K562 (cell line): ENCODE measurements around the gene SLC52A1. TPM values are rescaled to one million over a fixed set of nuclear protein-coding genes. Genes with fewer than 3 reads are reported as not detected.

ENCODE experiments used
- CBX5 ChIP-seq: IDR thresholded peaks from 2 replicates; pipeline ENCODE4 v1.6.1; 2014; ENCODE audit warnings: low read depth, borderline replicate concordance
- CREM ChIP-seq: IDR thresholded peaks from 2 replicates; pipeline ENCODE4 v1.6.1; 2014; ENCODE audit warnings: antibody characterized with exemption, low read depth
- CTBP1 ChIP-seq: fragments of 450-650 bp; IDR thresholded peaks from 2 replicates; pipeline ENCODE4 v1.6.1; 2016; ENCODE audit warnings: borderline replicate concordance
- EHMT2 ChIP-seq: fragments of 450-650 bp; IDR thresholded peaks from 2 replicates; pipeline ENCODE4 v1.6.1; 2018; ENCODE audit warnings: antibody characterized with exemption
- FOXP1 ChIP-seq: sonication (generic); formaldehyde crosslinking; IDR thresholded peaks from 2 replicates; pipeline ENCODE4 v1.8.0; 2022; ENCODE audit warnings: mild to moderate bottlenecking, missing genetic modification reagents
- HDAC1 ChIP-seq, 2 experiments: fragments of 450-650 bp; IDR thresholded peaks; 2 replicates each; pipeline ENCODE4 v1.6.1; 2016 to 2017; ENCODE audit warnings: inconsistent platforms in 1 of 2, mild to moderate bottlenecking in 1 of 2, moderate library complexity in 1 of 2
- HMG20B ChIP-seq: fragments of 250-450 bp; sonication (Bioruptor Pico); IDR thresholded peaks from 2 replicates; pipeline ENCODE4 v1.5.0; 2021; ENCODE audit warnings: mild to moderate bottlenecking
- HNRNPK ChIP-seq: fragments of 200-400 bp; formaldehyde crosslinking; IDR thresholded peaks from one replicate; pipeline ENCODE4 v1.6.1; 2018; ENCODE audit warnings: mild to moderate bottlenecking, low read depth, low read length; ENCODE audit not compliant: poor library complexity, severe bottlenecking
- HSF4 ChIP-seq: fragments of 250-450 bp; sonication (Bioruptor Pico); IDR thresholded peaks from 2 replicates; pipeline ENCODE4 v2.1.2; 2022; ENCODE audit warnings: mild to moderate bottlenecking, moderate library complexity, borderline replicate concordance
- MIER1 ChIP-seq: fragments of 450-650 bp; IDR thresholded peaks from 2 replicates; pipeline ENCODE4 v1.6.1; 2016; ENCODE audit warnings: antibody characterized with exemption, mild to moderate bottlenecking, low read depth
- PCBP1 ChIP-seq: fragments of 200-400 bp; formaldehyde crosslinking; IDR thresholded peaks from 2 replicates; pipeline ENCODE4 v1.6.1; 2018; ENCODE audit warnings: mild to moderate bottlenecking, low read depth, low read length; ENCODE audit not compliant: poor library complexity, severe bottlenecking
- POLR2G ChIP-seq: fragments of 200-400 bp; formaldehyde crosslinking; IDR thresholded peaks from 2 replicates; pipeline ENCODE4 v1.6.1; 2017; ENCODE audit warnings: low read depth, mild to moderate bottlenecking, antibody characterized with exemption, low read length, moderate library complexity
- POLR2H ChIP-seq: IDR thresholded peaks from 2 replicates; pipeline ENCODE4 v1.6.1; 2016; ENCODE audit warnings: missing genetic modification characterization, low read depth, mild to moderate bottlenecking, control low read depth, missing compliant biosample characterization, moderate library complexity
- PRDM10 ChIP-seq: fragments of 450-650 bp; IDR thresholded peaks from 2 replicates; pipeline ENCODE4 v1.6.1; 2018; ENCODE audit not compliant: partially characterized antibody
- SIN3A ChIP-seq, 2 experiments: fragments of 150-350 bp in 1 of 2; IDR thresholded peaks; 2 replicates each; pipeline ENCODE4 v1.6.1; 2011 to 2016; ENCODE audit warnings: borderline replicate concordance in 2 of 2, low read depth in 2 of 2, low read length in 2 of 2, mild to moderate bottlenecking in 2 of 2, moderate library complexity in 2 of 2; ENCODE audit not compliant: control insufficient read depth in 1 of 2
- SMARCA4 ChIP-seq: fragments of 450-650 bp; IDR thresholded peaks from 2 replicates; pipeline ENCODE4 v1.6.1; 2016
- TFAP4 ChIP-seq: sonication (generic); formaldehyde crosslinking; IDR thresholded peaks from 2 replicates; pipeline ENCODE4 v1.8.0; 2022; ENCODE audit warnings: missing genetic modification reagents, mild to moderate bottlenecking, moderate library complexity, borderline replicate concordance
- U2AF1 ChIP-seq: fragments of 200-400 bp; formaldehyde crosslinking; optimal IDR thresholded peaks from 2 replicates; pipeline ENCODE3; 2017; ENCODE audit warnings: mild to moderate bottlenecking, low read depth, low read length, moderate library complexity
- ZNF217 ChIP-seq: sonication (generic); formaldehyde crosslinking; IDR thresholded peaks from 2 replicates; pipeline ENCODE4 v1.8.0; 2022; ENCODE audit warnings: mild to moderate bottlenecking, missing genetic modification reagents
- polyA plus RNA-seq, 8 experiments: library from polyadenylated mRNA; depleted of rRNA in 4 of 8; stranded (reverse) in 5 of 8; unstranded in 3 of 8; fragments of >200 nt; fragmentation: Nextera tagmentation in 2 of 8; fragmentation: Illumina TruSeq in 1 of 8; extraction: Ambion mirVana in 2 of 8; extraction: Trizol in 1 of 8; gene quantifications; 2 replicates each; pipeline versions ENCODE4 v1.2.1 to v1.2.3, GENCODE V29; 2011 to 2014; ENCODE audit warnings: inconsistent platforms in 1 of 8, missing spikeins in 1 of 8
- total RNA-seq, 7 experiments: library from RNA; depleted of rRNA in 6 of 7; stranded (reverse); fragments of >200 nt in 6 of 7; fragmentation: Illumina TruSeq in 2 of 7; extraction: Trizol in 2 of 7; gene quantifications; 2 replicates each; pipeline versions ENCODE4 v1.2.1 to v1.2.3, GENCODE V29; 2011 to 2021; ENCODE audit warnings: low replicate concordance in 1 of 7
- TF ChIP-seq, protein P1 (sequence below): conservative IDR thresholded peaks from 2 replicates; pipeline ENCODE4 v1.6.1; 2011; ENCODE audit warnings: low read depth, mild to moderate bottlenecking, low read length; ENCODE audit not compliant: control insufficient read depth
- TF ChIP-seq, protein P2 (sequence below): fragments of 250-450 bp; sonication (Bioruptor Pico); IDR thresholded peaks from 2 replicates; pipeline ENCODE4 v1.4.0; 2020; ENCODE audit warnings: mild to moderate bottlenecking

Gene SLC52A1
- total and polyA plus RNA-seq, 9 of the 15 experiments (the other 6 are each of a cell fraction or from before 2014, with no cell fraction given): 0.04 TPM; not detected in 8

- TF ChIP-seq SIN3A (IDR thresholded peaks at IDR 0.05; ENCODE audit: borderline replicate concordance in 2 of 2, control insufficient read depth in 1 of 2, low read depth in 2 of 2, low read length in 2 of 2) (peak in 1 of 2 experiments; percentile 81; a peak in 1 of 4 replicates), EHMT2 (no peak), TFAP4 (CRISPR knock-in tag) (peak; percentile 90), PRDM10 (peak; percentile 42), CBX5 (no peak), HSF4 (CRISPR knock-in tag) (no peak), ZNF217 (CRISPR knock-in tag) (no peak), HNRNPK (no peak), SMARCA4 (no peak), POLR2H (no peak), HMG20B (CRISPR knock-in tag) (no peak), FOXP1 (CRISPR knock-in tag) (no peak), CREM (peak; percentile 8; the same call in 1 of the 2 replicates), CTBP1 (peak; percentile 65), HDAC1 (IDR thresholded peaks at IDR 0.05) (0 out of 4 replicates have a peak, but pooled peaks of 1 of the 2 experiments have one; percentile 32), PCBP1 (peak; percentile 43), POLR2G (peak; percentile 85), MIER1 (no peak), U2AF1 (peak; percentile 40)
- TF ChIP-seq, protein P1, sequence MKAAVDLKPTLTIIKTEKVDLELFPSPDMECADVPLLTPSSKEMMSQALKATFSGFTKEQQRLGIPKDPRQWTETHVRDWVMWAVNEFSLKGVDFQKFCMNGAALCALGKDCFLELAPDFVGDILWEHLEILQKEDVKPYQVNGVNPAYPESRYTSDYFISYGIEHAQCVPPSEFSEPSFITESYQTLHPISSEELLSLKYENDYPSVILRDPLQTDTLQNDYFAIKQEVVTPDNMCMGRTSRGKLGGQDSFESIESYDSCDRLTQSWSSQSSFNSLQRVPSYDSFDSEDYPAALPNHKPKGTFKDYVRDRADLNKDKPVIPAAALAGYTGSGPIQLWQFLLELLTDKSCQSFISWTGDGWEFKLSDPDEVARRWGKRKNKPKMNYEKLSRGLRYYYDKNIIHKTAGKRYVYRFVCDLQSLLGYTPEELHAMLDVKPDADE: no peak; the same call in 1 of the 2 replicates
- TF ChIP-seq, protein P2, sequence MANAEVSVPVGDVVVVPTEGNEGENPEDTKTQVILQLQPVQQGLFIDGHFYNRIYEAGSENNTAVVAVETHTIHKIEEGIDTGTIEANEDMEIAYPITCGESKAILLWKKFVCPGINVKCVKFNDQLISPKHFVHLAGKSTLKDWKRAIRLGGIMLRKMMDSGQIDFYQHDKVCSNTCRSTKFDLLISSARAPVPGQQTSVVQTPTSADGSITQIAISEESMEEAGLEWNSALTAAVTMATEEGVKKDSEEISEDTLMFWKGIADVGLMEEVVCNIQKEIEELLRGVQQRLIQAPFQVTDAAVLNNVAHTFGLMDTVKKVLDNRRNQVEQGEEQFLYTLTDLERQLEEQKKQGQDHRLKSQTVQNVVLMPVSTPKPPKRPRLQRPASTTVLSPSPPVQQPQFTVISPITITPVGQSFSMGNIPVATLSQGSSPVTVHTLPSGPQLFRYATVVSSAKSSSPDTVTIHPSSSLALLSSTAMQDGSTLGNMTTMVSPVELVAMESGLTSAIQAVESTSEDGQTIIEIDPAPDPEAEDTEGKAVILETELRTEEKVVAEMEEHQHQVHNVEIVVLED (CRISPR knock-in tag): no peak
These were observed 37.8 kb downstream of the SLC52A1 start, which contains the start of the genes INCA1 and KIF1C (continued) for GRCh38 chr17:4997302-4998026.
